GM12878 (cell line): ENCODE measurements around the gene ZNF302. TPM values are rescaled to one million over a fixed set of nuclear protein-coding genes. Genes with fewer than 3 reads are reported as not detected.

ENCODE experiments used
- BRCA1 ChIP-seq: IDR thresholded peaks from 2 replicates; pipeline ENCODE4 v1.6.1; 2011; ENCODE audit warnings: low read depth, low read length, improper control_type of control experiment
- CTCF ChIP-seq, 3 experiments: IDR thresholded peaks in 2 of 3; conservative IDR thresholded peaks in 1 of 3; 2 replicates each; pipeline ENCODE4 v1.5.1; 2011; ENCODE audit warnings: low read depth in 3 of 3, low read length in 3 of 3, mild to moderate bottlenecking in 3 of 3, control low read depth in 2 of 3, moderate library complexity in 2 of 3, inconsistent platforms in 1 of 3, mixed read lengths in 1 of 3; ENCODE audit not compliant: control insufficient read depth in 2 of 3, insufficient read depth in 1 of 3; ENCODE audit errors: extremely low read depth in 1 of 3
- ETV6 ChIP-seq, 2 experiments: fragments of 450-650 bp in 1 of 2; IDR thresholded peaks in 1 of 2; conservative IDR thresholded peaks in 1 of 2; 2 replicates each; pipeline ENCODE4 v1.6.1; 2014; ENCODE audit warnings: antibody characterized with exemption in 1 of 2, borderline replicate concordance in 1 of 2, low read depth in 1 of 2, mild to moderate bottlenecking in 1 of 2, moderate library complexity in 1 of 2
- HCFC1 ChIP-seq: fragments of 150-350 bp; IDR thresholded peaks from 2 replicates; pipeline ENCODE4 v1.6.1; 2014; ENCODE audit warnings: low read length
- IRF3 ChIP-seq: fragments of 450-650 bp; IDR thresholded peaks from 2 replicates; pipeline ENCODE4 v1.6.1; 2014; ENCODE audit warnings: mild to moderate bottlenecking
- JUND ChIP-seq: IDR thresholded peaks from 2 replicates; pipeline ENCODE4 v1.6.1; 2012; ENCODE audit warnings: low read depth, mild to moderate bottlenecking, low read length, improper control_type of control experiment, moderate library complexity
- MTA2 ChIP-seq: fragments of 450-650 bp; IDR thresholded peaks from 2 replicates; pipeline ENCODE4 v1.6.1; 2016; ENCODE audit warnings: low read depth, mild to moderate bottlenecking, moderate library complexity
- MTA3 ChIP-seq: IDR thresholded peaks from 2 replicates; pipeline ENCODE4 v1.6.1; 2012; ENCODE audit warnings: low read length, inconsistent platforms, borderline replicate concordance
- MYC ChIP-seq: IDR thresholded peaks from 2 replicates; pipeline ENCODE4 v1.6.1; 2011; ENCODE audit warnings: mild to moderate bottlenecking, low read length, moderate library complexity, inconsistent platforms; ENCODE audit not compliant: insufficient read depth, insufficient replicate concordance, insufficient read length, severe bottlenecking
- NFYA ChIP-seq: IDR thresholded peaks from 2 replicates; pipeline ENCODE4 v1.6.1; 2011; ENCODE audit warnings: low read depth, mild to moderate bottlenecking, low read length, improper control_type of control experiment, borderline replicate concordance
- NFYB ChIP-seq: IDR thresholded peaks from 2 replicates; pipeline ENCODE4 v1.6.1; 2011; ENCODE audit warnings: low read depth, mild to moderate bottlenecking, low read length, improper control_type of control experiment, moderate library complexity; ENCODE audit not compliant: insufficient read depth
- NKRF ChIP-seq: fragments of 450-650 bp; conservative IDR thresholded peaks from 2 replicates; pipeline ENCODE4 v1.6.1; 2017; ENCODE audit warnings: mild to moderate bottlenecking, moderate library complexity
- RAD21 ChIP-seq: IDR thresholded peaks from 2 replicates; pipeline ENCODE4 v1.6.1; 2011; ENCODE audit warnings: mild to moderate bottlenecking, low read depth, low read length, moderate library complexity; ENCODE audit not compliant: insufficient read depth
- RCOR1 ChIP-seq: conservative IDR thresholded peaks from 2 replicates; pipeline ENCODE4 v1.6.1; 2012; ENCODE audit warnings: low read depth, low read length, improper control_type of control experiment
- RUNX3 ChIP-seq: IDR thresholded peaks from 2 replicates; pipeline ENCODE4 v1.6.1; 2012; ENCODE audit warnings: low read length, inconsistent platforms
- SRF ChIP-seq, 2 experiments: IDR thresholded peaks; 2 replicates each; pipeline ENCODE4 v1.6.1; 2011; ENCODE audit warnings: low read depth in 2 of 2, low read length in 2 of 2, mild to moderate bottlenecking in 1 of 2, moderate library complexity in 1 of 2
- STAT3 ChIP-seq: IDR thresholded peaks from 2 replicates; pipeline ENCODE4 v1.6.1; 2011; ENCODE audit warnings: low read depth, low read length, improper control_type of control experiment
- ZBED1 ChIP-seq: IDR thresholded peaks from 2 replicates; pipeline ENCODE4 v1.6.1; 2016; ENCODE audit warnings: borderline replicate concordance
- ZNF24 ChIP-seq: fragments of 450-650 bp; IDR thresholded peaks from 2 replicates; pipeline ENCODE4 v1.6.1; 2017; ENCODE audit warnings: antibody characterized with exemption, mild to moderate bottlenecking
- polyA plus RNA-seq, 11 experiments: library from polyadenylated mRNA; depleted of rRNA in 4 of 11; unstranded in 6 of 11; stranded (reverse) in 5 of 11; fragments of >200 nt; fragmentation: Nextera tagmentation in 4 of 11; fragmentation: Illumina TruSeq in 1 of 11; extraction: Ambion mirVana in 4 of 11; extraction: Trizol in 1 of 11; gene quantifications; 1 replicate in 1 of 11; 2 replicates in 10 of 11; pipeline versions ENCODE4 v1.2.1 to v1.2.3, GENCODE V29; 2011 to 2016; ENCODE audit warnings: inconsistent platforms in 2 of 11, missing spikeins in 2 of 11, low read depth in 1 of 11
- total RNA-seq, 4 experiments: library from RNA; depleted of rRNA in 3 of 4; stranded (reverse); fragments of >200 nt in 3 of 4; fragmentation: Illumina TruSeq in 1 of 4; extraction: Trizol in 1 of 4; gene quantifications; 2 replicates each; pipeline versions ENCODE4 v1.2.1 to v1.2.3, GENCODE V29; 2013 to 2021
- TF ChIP-seq, protein P1 (sequence below): IDR thresholded peaks from 2 replicates; pipeline ENCODE4 v1.6.1; 2012; ENCODE audit warnings: low read depth, low read length, improper control_type of control experiment

Gene ZNF302
- total and polyA plus RNA-seq, 10 of the 15 experiments (the other 5 are each of a cell fraction or from before 2014, with no cell fraction given): 8.4 to 35.4 (median 19.7) TPM

- TF ChIP-seq, protein P1, sequence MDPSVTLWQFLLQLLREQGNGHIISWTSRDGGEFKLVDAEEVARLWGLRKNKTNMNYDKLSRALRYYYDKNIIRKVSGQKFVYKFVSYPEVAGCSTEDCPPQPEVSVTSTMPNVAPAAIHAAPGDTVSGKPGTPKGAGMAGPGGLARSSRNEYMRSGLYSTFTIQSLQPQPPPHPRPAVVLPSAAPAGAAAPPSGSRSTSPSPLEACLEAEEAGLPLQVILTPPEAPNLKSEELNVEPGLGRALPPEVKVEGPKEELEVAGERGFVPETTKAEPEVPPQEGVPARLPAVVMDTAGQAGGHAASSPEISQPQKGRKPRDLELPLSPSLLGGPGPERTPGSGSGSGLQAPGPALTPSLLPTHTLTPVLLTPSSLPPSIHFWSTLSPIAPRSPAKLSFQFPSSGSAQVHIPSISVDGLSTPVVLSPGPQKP: peak; percentile 27; the same call in 1 of the 2 replicates
- TF ChIP-seq MTA3 (no peak), STAT3 (no peak), NFYB (no peak), RUNX3 (peak; percentile 90), CTCF (IDR thresholded peaks at IDR 0.05 in 2 of 3, conservative IDR thresholded peaks at IDR 0.05 in 1 of 3; ENCODE audit: control insufficient read depth in 2 of 3, extremely low read depth in 1 of 3, insufficient read depth in 1 of 3, low read depth in 3 of 3, low read length in 3 of 3) (no peak), JUND (no peak), ETV6 (conservative IDR thresholded peaks at IDR 0.05 in 1 of 2, IDR thresholded peaks at IDR 0.05 in 1 of 2; ENCODE audit: borderline replicate concordance in 1 of 2, low read depth in 1 of 2) (no peak), MYC (no peak), RAD21 (no peak), HCFC1 (peak; percentile 79), NKRF (peak; percentile 88), MTA2 (peak; percentile 29), RCOR1 (no peak), NFYA (no peak), IRF3 (no peak), SRF (IDR thresholded peaks at IDR 0.05; ENCODE audit: low read depth in 2 of 2, low read length in 2 of 2) (no peak; a peak in 1 of 4 replicates), ZNF24 (no peak), BRCA1 (no peak), ZBED1 (no peak)
Measured at GRCh38 chr19:34733746-34734536, 56.5 kb downstream of the ZNF302 start, which contains the start of gene ZNF181 (continued).
